ENCODE measurements around the gene APBB1IP.

The APBB1IP gene

GRCh38 chr10:26448706-26449435, 10.7 kb downstream of the APBB1IP start:
- Histone ChIP-seq H3K27ac (ENCODE audit: low read depth, low read length) (no peak overlapping the region), H3K4me1 (ENCODE audit: control insufficient read depth in 1 of 2, insufficient read depth in 2 of 2, low read length in 2 of 2) (no peaks in the 10 kb centered on the region), H3K14ac (ENCODE audit: low read length) (no peak overlapping the region), H4K8ac (ENCODE audit: low read depth, low read length) (no peak overlapping the region), H4K91ac (ENCODE audit: low read depth, low read length) (no peak overlapping the region), H2BK12ac (ENCODE audit: low read length) (no peak overlapping the region), H3K9ac (ENCODE audit: low read length) (no peak overlapping the region), H2BK5ac (ENCODE audit: low read depth, low read length, poor library complexity) (no peak overlapping the region), H3K79me1 (ENCODE audit: low read length) (peaks cover 2% of the 10 kb centered on the region), H3K4ac (ENCODE audit: low read depth, low read length) (no peak overlapping the region), H3K4me3 (ENCODE audit: low read depth, low read length) (no peak overlapping the region), H3K4me2 (ENCODE audit: low read length) (no peak overlapping the region), H3K27me3 (ENCODE audit: insufficient read depth, low read length) (no peaks in the 10 kb centered on the region), H3K79me2 (ENCODE audit: control insufficient read depth, insufficient read depth, low read length, poor library complexity) (no peaks in the 10 kb centered on the region), H3K9me3 (ENCODE audit: insufficient read depth, low read depth, low read length) (no peaks in the 10 kb centered on the region), H2AFZ (ENCODE audit: insufficient read depth, low read length, poor library complexity) (no peak overlapping the region), H3K18ac (ENCODE audit: low read length) (no peak overlapping the region), H2BK120ac (ENCODE audit: insufficient read depth, low read length, poor library complexity) (no peak overlapping the region), H2AK5ac (ENCODE audit: low read length) (no peak overlapping the region), H3K36me3 (ENCODE audit: control insufficient read depth in 1 of 2, insufficient read depth in 2 of 2, low read length in 2 of 2) (peaks cover 0 to 3% of the 10 kb centered on the region in 2 experiments), H4K12ac (ENCODE audit: low read depth, low read length) (no peak overlapping the region), H3K23ac (ENCODE audit: low read length) (no peak overlapping the region)
- no CpG with 5 or more reads among the region's 8 CpGs for WGBS (ENCODE audit: extremely low coverage, insufficient coverage, insufficient read length)
- DNase-seq, result no peak

- WGBS (ENCODE audit: extremely low coverage, insufficient coverage, insufficient read length), result no CpG with 5 or more reads among the region's 3 CpGs
- no peak overlapping the region for H2BK120ac ChIP-seq (ENCODE audit: insufficient read depth, low read length, poor library complexity)
- H4K91ac ChIP-seq (ENCODE audit: low read depth, low read length), result no peak overlapping the region
- H3K79me1 ChIP-seq (ENCODE audit: low read length), result peaks cover 2% of the 10 kb centered on the region
- H3K27ac ChIP-seq (ENCODE audit: low read depth, low read length), result no peak overlapping the region
- H2AK5ac ChIP-seq (ENCODE audit: low read length), result no peak overlapping the region
- no peak overlapping the region for H2AFZ ChIP-seq (ENCODE audit: insufficient read depth, low read length, poor library complexity)
- no peak overlapping the region for H2BK12ac ChIP-seq (ENCODE audit: low read length)
- no peak overlapping the region for H4K12ac ChIP-seq (ENCODE audit: low read depth, low read length)
- no peak overlapping the region for H3K23ac ChIP-seq (ENCODE audit: low read length)
- no peak overlapping the region for H4K8ac ChIP-seq (ENCODE audit: low read depth, low read length)
- H3K14ac ChIP-seq (ENCODE audit: low read length), result no peak overlapping the region
- no peak overlapping the region for H3K9ac ChIP-seq (ENCODE audit: low read length)
- no peaks in the 10 kb centered on the region for H3K9me3 ChIP-seq (ENCODE audit: insufficient read depth, low read depth, low read length)
- H3K4me1 ChIP-seq (ENCODE audit: control insufficient read depth in 1 of 2, insufficient read depth in 2 of 2, low read length in 2 of 2), result no peaks in the 10 kb centered on the region
- peaks cover 0 to 3% of the 10 kb centered on the region in 2 experiments for H3K36me3 ChIP-seq (ENCODE audit: control insufficient read depth in 1 of 2, insufficient read depth in 2 of 2, low read length in 2 of 2)
- no peak overlapping the region for H3K4ac ChIP-seq (ENCODE audit: low read depth, low read length)
- H3K18ac ChIP-seq (ENCODE audit: low read length), result no peak overlapping the region
- H2BK5ac ChIP-seq (ENCODE audit: low read depth, low read length, poor library complexity), result no peak overlapping the region
- H3K4me3 ChIP-seq (ENCODE audit: low read depth, low read length), result no peak overlapping the region
- no peaks in the 10 kb centered on the region for H3K79me2 ChIP-seq (ENCODE audit: control insufficient read depth, insufficient read depth, low read length, poor library complexity)
- H3K27me3 ChIP-seq (ENCODE audit: insufficient read depth, low read length), result no peaks in the 10 kb centered on the region
- no peak for DNase-seq
- no peak overlapping the region for H3K4me2 ChIP-seq (ENCODE audit: low read length)
Observed at GRCh38 chr10:26449726-26450125, 11.6 kb downstream of the APBB1IP start.

- Histone ChIP-seq H3K14ac (ENCODE audit: low read length) (no peak overlapping the region), H3K27me3 (ENCODE audit: insufficient read depth, low read length) (no peaks in the 10 kb centered on the region), H3K18ac (ENCODE audit: low read length) (no peak overlapping the region), H3K27ac (ENCODE audit: low read depth, low read length) (no peak overlapping the region), H3K4me2 (ENCODE audit: low read length) (no peak overlapping the region), H2BK120ac (ENCODE audit: insufficient read depth, low read length, poor library complexity) (no peak overlapping the region), H2AK5ac (ENCODE audit: low read length) (no peak overlapping the region), H3K4me1 (ENCODE audit: control insufficient read depth in 1 of 2, insufficient read depth in 2 of 2, low read length in 2 of 2) (no peaks in the 10 kb centered on the region), H3K9me3 (ENCODE audit: insufficient read depth, low read depth, low read length) (no peaks in the 10 kb centered on the region), H3K79me1 (ENCODE audit: low read length) (peaks cover 2% of the 10 kb centered on the region), H4K8ac (ENCODE audit: low read depth, low read length) (no peak overlapping the region), H3K79me2 (ENCODE audit: control insufficient read depth, insufficient read depth, low read length, poor library complexity) (no peaks in the 10 kb centered on the region), H3K4ac (ENCODE audit: low read depth, low read length) (no peak overlapping the region), H2BK12ac (ENCODE audit: low read length) (no peak overlapping the region), H3K4me3 (ENCODE audit: low read depth, low read length) (no peak overlapping the region), H3K36me3 (ENCODE audit: control insufficient read depth in 1 of 2, insufficient read depth in 2 of 2, low read length in 2 of 2) (peaks cover 0 to 3% of the 10 kb centered on the region in 2 experiments), H3K9ac (ENCODE audit: low read length) (no peak overlapping the region), H4K12ac (ENCODE audit: low read depth, low read length) (no peak overlapping the region), H3K23ac (ENCODE audit: low read length) (no peak overlapping the region), H2AFZ (ENCODE audit: insufficient read depth, low read length, poor library complexity) (no peak overlapping the region), H4K91ac (ENCODE audit: low read depth, low read length) (no peak overlapping the region), H2BK5ac (ENCODE audit: low read depth, low read length, poor library complexity) (no peak overlapping the region)
- WGBS (ENCODE audit: extremely low coverage, insufficient coverage, insufficient read length), result no CpG with 5 or more reads among the region's 4 CpGs
- no peak for DNase-seq
Observed at GRCh38 chr10:26451903-26452302, 13.8 kb downstream of the APBB1IP start.

- Histone ChIP-seq H2BK5ac (ENCODE audit: low read depth, low read length, poor library complexity) (no peak overlapping the region), H2AFZ (ENCODE audit: insufficient read depth, low read length, poor library complexity) (no peak overlapping the region), H2AK5ac (ENCODE audit: low read length) (no peak overlapping the region), H3K4me1 (ENCODE audit: control insufficient read depth in 1 of 2, insufficient read depth in 2 of 2, low read length in 2 of 2) (no peaks in the 10 kb centered on the region), H3K4me3 (ENCODE audit: low read depth, low read length) (no peak overlapping the region), H4K12ac (ENCODE audit: low read depth, low read length) (no peak overlapping the region), H3K9ac (ENCODE audit: low read length) (no peak overlapping the region), H3K9me3 (ENCODE audit: insufficient read depth, low read depth, low read length) (no peaks in the 10 kb centered on the region), H4K91ac (ENCODE audit: low read depth, low read length) (no peak overlapping the region), H2BK12ac (ENCODE audit: low read length) (no peak overlapping the region), H3K27me3 (ENCODE audit: insufficient read depth, low read length) (no peaks in the 10 kb centered on the region), H3K4ac (ENCODE audit: low read depth, low read length) (no peak overlapping the region), H3K23ac (ENCODE audit: low read length) (no peak overlapping the region), H3K79me1 (ENCODE audit: low read length) (peaks cover 2% of the 10 kb centered on the region), H3K4me2 (ENCODE audit: low read length) (no peak overlapping the region), H3K27ac (ENCODE audit: low read depth, low read length) (no peak overlapping the region), H3K18ac (ENCODE audit: low read length) (no peak overlapping the region), H3K14ac (ENCODE audit: low read length) (no peak overlapping the region), H3K36me3 (ENCODE audit: control insufficient read depth in 1 of 2, insufficient read depth in 2 of 2, low read length in 2 of 2) (peaks cover 0 to 2% of the 10 kb centered on the region in 2 experiments), H4K8ac (ENCODE audit: low read depth, low read length) (no peak overlapping the region), H2BK120ac (ENCODE audit: insufficient read depth, low read length, poor library complexity) (no peak overlapping the region), H3K79me2 (ENCODE audit: control insufficient read depth, insufficient read depth, low read length, poor library complexity) (no peaks in the 10 kb centered on the region)
- peak; percentile 67 to 91 for DNase-seq
- WGBS (ENCODE audit: extremely low coverage, insufficient coverage, insufficient read length), result no CpG with 5 or more reads among the region's 2 CpGs
Observed at GRCh38 chr10:26453850-26454249, 15.7 kb downstream of the APBB1IP start.
